Activated CD4-positive, CD25-positive, alpha-beta regulatory T cell treated with anti-CD3 and anti-CD28 coated beads, Interleukin-2, amount 50 U/mL, for 16 hours (primary cell): ENCODE results near the gene LPCAT1.
"Not testable (repeated sequence)": the region's sequence is repeated elsewhere in the genome, so short reads cannot be mapped to it uniquely, and the experiment has no call there.

ENCODE experiments used
- DNase-seq: peaks from one replicate; pipeline ENCODE4 v3.0.0-alpha.2; 2020; ENCODE audit warnings: low read depth, low spot score

The LPCAT1 gene

GRCh38 chr5:1429066-1429465 lies 94.7 kb downstream of the LPCAT1 start:
- no peak for DNase-seq

DNA sequence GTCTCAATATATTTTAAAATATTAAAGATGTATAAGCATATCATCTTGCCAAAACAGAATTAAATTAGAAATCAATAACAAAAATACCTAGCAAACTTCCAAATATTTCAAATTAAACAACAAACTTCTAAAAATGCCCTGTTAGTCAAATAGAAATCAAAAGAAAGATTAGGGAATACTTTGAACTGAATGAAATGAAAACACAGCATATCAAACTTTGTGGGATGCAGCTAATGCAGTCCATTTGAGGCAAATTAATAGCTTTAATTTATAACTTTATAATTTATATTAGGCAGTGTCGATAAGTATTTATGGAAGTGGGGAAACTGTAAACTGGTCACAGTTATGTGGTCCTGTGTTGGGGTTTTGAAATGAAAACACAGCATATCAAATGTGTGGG lies 95.7 kb downstream of the LPCAT1 start:
- DNase-seq, result no peak

- DNase-seq, result no peak
Observed at GRCh38 chr5:1424716-1425115, 99.0 kb downstream of the LPCAT1 start.

- no peak for DNase-seq
Observed at GRCh38 chr5:1423901-1424603, 99.7 kb downstream of the LPCAT1 start.

DNA sequence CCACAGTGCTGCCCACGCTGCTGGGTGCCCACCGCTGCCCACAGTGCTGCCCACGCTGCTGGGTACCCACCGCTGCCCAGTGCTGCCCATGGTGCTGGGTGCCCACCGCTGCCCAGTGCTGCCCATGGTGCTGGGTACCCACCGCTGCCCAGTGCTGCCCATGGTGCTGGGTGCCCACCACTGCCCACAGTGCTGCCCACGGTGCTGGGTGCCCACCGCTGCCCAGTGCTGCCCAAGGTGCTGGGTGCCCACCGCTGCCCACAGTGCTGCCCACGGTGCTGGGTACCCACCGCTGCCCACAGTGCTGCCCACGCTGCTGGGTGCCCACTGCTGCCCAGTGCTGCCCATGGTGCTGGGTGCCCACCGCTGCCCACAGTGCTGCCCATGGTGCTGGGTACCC lies 101.2 kb downstream of the LPCAT1 start:
- not testable (repeated sequence) for DNase-seq

- DNase-seq, result no peak
Observed at GRCh38 chr5:1421521-1422341, 102.0 kb downstream of the LPCAT1 start.

- no peak for DNase-seq
Observed at GRCh38 chr5:1420211-1421195, 103.3 kb downstream of the LPCAT1 start.

- DNase-seq, result no peak
Observed at GRCh38 chr5:1419476-1420210, 104.1 kb downstream of the LPCAT1 start.

DNA sequence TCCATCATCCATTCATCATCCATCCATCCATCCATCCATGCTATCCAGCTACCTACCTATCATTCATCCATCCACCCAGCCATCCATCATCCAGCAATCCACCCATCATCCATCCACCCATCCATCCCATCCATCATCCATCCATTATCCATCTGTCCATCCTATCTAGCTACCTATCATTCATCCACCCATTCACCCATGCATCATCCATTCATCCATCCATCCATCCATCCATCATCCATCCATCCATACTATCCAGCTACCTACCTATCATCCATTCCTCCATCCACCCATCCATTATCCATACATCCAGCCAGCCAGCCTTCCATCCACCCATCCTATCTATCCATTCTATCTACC lies 104.9 kb downstream of the LPCAT1 start:
- no peak for DNase-seq

DNA sequence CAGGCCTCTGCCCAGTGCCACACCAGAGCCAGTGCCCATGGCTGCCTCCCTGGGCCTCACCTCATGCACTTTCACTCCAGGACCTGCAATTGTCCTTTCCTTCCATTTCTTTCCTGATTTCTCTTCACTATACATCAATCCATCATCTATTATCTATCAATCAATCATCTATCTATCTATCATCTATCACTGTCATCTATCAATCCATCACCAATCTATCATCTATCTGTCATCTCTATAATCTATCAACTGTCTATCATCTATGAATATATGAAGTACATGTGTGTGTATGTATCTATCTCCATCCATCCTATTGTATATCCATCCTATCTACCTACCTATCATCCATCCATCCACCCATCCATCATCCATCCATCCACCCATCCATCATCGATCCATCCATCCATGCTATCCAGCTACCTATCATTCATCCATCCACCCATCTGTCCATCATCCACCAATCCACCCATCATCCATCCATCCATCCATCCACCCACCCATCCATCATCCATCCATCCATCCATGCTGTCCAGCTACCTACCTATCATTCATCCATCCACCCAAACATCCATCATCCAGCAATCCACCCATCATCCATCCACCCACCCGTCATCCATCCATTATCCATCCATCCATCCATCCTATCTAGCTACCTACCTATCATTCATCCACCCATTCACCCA lies 105.4 kb downstream of the LPCAT1 start:
- DNase-seq, result no peak

DNA sequence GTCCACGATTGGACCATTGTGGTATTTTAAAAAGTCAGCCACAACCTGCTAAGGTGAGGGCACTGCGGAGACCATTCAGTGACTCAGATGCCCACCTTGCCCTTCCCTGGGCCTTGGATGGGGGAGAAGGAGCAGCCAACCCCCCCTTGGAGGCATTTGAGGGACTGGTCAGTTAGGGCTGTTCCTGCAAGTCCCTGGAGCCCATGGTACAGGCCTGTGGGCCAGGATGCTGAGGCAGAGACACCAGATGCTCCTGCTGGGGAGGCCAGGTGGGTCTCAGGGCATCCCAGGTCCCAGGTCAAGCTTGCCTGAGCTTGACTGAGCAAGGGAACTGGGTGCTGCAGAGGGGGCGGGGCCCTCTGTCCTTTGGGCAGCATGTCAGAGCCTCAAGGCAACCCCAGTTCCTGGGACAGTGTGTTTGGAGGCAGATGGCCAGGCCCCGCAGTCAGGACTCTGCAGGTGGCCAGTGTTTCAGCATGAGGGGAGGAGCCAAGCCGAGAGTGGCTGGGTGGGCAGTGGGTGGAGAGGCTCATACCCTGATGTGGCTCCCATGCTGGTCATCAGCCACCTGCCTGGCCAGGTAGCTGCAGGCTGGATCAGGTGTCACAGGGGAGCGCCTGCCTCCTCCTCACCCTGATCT lies 106.1 kb downstream of the LPCAT1 start:
- DNase-seq, result no peak

DNA sequence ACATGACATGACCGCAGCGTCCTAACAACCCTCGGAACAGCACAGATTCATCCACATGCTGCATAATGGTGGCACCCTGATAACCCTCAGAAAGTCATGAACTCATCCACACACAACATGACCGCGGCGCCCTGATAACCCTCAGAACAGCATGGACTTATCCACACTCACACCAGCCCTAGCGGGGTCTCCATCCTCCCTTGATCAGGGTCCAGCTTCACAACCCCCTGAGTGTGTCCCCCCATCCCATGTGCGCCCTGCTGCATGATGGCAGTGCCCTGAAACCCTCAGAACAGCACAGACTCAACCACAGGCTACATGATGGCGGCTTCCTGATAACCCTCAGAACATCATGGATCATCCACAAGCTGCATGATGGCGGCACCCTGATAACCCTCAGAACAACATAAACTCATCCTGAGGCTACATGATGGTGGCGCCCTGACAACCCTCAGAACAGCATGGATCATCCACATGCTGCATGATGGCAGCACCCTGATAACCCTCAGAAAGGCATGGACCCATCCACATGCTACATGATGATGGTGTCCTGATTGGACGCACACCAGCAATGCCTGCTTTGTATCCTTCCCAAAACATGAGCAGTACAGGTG lies 106.8 kb downstream of the LPCAT1 start:
- no peak for DNase-seq

DNA sequence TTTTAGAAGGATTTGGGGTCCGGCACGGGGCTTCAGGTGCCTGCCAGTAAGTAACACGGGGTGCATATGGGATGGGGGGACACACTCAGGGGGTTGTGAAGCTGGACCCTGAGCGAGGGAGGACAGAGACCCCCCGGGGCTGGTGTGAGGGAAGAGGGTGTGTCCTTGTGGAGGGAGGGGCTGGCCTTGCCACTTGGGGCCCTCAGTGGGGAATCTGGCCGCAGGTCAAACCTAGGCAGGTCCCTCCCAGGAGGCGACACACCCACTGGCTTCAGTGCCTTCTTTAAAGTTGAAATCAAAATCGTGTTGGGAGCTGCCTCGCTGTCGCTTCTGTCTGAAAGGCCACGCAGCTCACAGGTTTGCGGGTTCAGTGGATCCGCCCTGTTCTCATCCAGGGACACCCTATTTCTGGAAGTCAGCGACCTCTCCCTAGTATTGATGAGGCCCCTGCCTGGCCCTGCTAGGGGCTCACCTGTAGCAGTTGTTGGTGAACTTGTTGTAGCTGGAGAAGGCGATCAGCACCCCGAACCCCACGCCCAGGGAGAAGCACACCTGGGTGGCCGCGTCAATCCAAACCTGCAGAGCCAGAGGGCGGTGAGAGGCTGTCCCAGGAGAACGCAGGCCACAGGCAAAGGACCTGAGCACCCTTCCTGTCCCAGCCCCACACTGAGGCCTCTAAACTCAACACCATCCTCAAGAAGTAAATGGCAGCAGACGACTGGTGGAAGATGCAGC lies 108.0 kb downstream of the LPCAT1 start:
- DNase-seq, result no peak

- DNase-seq, result no peak
Observed at GRCh38 chr5:1415059-1415425, 108.7 kb downstream of the LPCAT1 start.

GRCh38 chr5:1414311-1415058 lies 109.3 kb downstream of the LPCAT1 start:
- DNase-seq, result no peak

DNA sequence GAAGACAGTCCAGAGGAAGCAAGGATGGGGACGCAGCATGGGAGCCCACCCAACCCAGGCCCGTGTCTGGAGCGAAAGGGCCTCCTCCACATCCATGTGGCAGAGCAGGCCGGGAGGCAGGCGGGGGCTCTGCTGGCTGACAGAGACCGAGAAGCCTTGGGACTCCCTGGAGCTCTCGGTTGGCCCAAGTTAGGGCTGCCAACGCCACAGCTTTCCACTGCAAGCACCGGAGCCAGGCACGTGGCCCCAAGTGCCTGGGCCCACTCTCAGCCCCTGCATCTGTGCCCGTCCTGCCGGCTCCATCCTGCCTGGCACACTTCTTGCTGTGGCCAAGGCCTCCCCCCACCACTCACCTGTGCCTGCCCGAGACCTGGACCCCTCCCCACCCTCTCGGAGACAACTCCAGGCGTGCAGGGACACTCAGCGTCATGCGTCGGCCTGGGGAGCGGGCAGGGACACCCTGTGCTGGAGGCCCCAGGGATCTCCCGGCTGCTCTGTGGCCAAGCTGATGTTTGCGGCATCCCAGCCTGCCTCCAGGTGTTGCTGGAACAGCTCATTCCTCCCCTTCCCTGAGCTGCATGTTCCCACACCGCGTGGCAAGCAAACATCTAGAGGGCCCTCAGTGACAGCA lies 110.0 kb downstream of the LPCAT1 start:
- no peak for DNase-seq

DNA sequence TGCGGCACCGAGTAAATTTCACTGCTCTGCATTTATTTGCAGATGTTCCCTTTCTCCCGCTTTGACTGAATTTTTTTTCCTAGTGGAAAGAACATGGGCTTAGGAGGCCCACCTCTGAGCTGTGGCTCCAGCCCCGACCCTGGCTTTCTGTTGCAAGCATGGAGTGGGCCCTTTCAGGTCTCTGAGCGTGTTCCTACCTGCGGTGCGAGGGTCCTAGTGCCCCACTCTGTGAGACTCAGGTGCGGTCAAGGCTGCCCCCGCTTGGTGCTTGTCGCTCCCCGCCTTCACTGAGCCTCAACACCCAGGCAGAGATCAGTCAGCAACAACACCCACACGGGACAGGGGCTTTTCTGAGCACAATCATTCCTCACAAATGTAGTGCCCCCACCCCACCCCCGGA lies 110.5 kb downstream of the LPCAT1 start:
- no peak for DNase-seq

DNA sequence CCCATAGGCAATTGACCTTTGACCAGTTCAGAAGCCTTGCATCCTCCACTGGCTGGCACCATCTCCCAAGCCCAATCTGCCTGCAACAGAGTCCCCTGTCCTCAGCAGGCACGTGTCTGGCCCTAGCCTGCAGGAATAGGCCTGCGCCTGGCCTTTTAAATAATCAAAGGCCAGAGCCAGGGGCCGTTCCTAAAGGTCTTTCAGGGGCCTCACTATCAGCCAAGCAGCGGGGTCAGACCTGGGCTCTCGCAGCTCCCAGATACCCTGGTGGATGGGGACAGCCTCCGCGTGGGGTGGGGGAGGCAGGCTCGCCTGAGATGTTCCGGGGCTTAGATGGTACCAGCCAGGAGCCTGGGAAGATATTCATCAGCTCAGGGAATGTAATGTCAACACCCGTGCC lies 111.1 kb downstream of the LPCAT1 start:
- DNase-seq, result no peak
